ENCODE measurements around the gene SYF2.

The SYF2 gene

GRCh38 chr1:25255706-25256577, 23.6 kb upstream of the SYF2 start:
- ATAC-seq (ENCODE audit: low read depth) (no peak), DNase-seq (ENCODE audit: low spot score) (no peak)
- Histone ChIP-seq H3K27me3 (ENCODE audit: insufficient read depth, poor library complexity, severe bottlenecking) (no peaks in the 10 kb centered on the region), H3K9me3 (ENCODE audit: severe bottlenecking) (no peaks in the 10 kb centered on the region), H3K4me3 (ENCODE audit: severe bottlenecking) (no peak overlapping the region), H3K27ac (ENCODE audit: poor library complexity, severe bottlenecking) (no peak overlapping the region), H3K36me3 (ENCODE audit: low read depth) (no peaks in the 10 kb centered on the region), H3K4me1 (ENCODE audit: insufficient read depth, poor library complexity, severe bottlenecking) (no peaks in the 10 kb centered on the region)
- no peak for TF ChIP-seq CTCF (IDR thresholded peaks at IDR 0.05; ENCODE audit: poor library complexity, severe bottlenecking)

DNA sequence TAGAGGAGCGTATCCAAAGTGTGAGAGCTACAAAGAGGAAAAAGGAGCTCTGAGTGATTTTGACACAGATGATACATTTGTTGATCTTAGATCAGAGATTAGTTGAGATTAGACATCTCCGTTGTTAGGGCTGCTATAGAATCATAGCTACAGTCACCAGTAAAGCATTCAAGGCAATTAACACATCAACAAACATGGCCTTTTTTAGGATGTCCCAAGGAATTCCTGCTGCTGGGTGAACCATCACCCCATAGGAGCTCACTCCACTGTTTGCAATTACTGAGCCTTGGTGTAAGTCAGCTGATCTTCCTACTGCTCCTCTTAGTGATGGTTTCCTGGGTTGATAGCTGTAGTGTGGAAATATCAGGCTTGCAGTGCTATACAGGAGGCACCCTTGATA, 21.6 kb upstream of the SYF2 start:
- Histone ChIP-seq H3K4me1 (ENCODE audit: insufficient read depth, poor library complexity, severe bottlenecking) (no peaks in the 10 kb centered on the region), H3K36me3 (ENCODE audit: low read depth) (no peaks in the 10 kb centered on the region), H3K27me3 (ENCODE audit: insufficient read depth, poor library complexity, severe bottlenecking) (no peaks in the 10 kb centered on the region), H3K4me3 (ENCODE audit: severe bottlenecking) (no peak overlapping the region), H3K27ac (ENCODE audit: poor library complexity, severe bottlenecking) (no peak overlapping the region), H3K9me3 (ENCODE audit: severe bottlenecking) (no peaks in the 10 kb centered on the region)
- DNase-seq (ENCODE audit: low spot score) (no peak), ATAC-seq (ENCODE audit: low read depth) (peak; percentile 84)
- TF ChIP-seq CTCF (IDR thresholded peaks at IDR 0.05; ENCODE audit: poor library complexity, severe bottlenecking): no peak

GRCh38 chr1:25247829-25248754, 15.8 kb upstream of the SYF2 start:
- no peak for TF ChIP-seq CTCF (IDR thresholded peaks at IDR 0.05; ENCODE audit: poor library complexity, severe bottlenecking)
- ATAC-seq (ENCODE audit: low read depth) (no peak), DNase-seq (ENCODE audit: low spot score) (no peak)
- Histone ChIP-seq H3K27ac (ENCODE audit: poor library complexity, severe bottlenecking) (peak overlapping the region; percentile 84), H3K4me3 (ENCODE audit: severe bottlenecking) (peak overlapping the region; percentile 73), H3K36me3 (ENCODE audit: low read depth) (peaks cover 36% of the 10 kb centered on the region), H3K9me3 (ENCODE audit: severe bottlenecking) (no peaks in the 10 kb centered on the region), H3K4me1 (ENCODE audit: insufficient read depth, poor library complexity, severe bottlenecking) (peaks cover 9% of the 10 kb centered on the region), H3K27me3 (ENCODE audit: insufficient read depth, poor library complexity, severe bottlenecking) (no peaks in the 10 kb centered on the region)

- H3K4me3 ChIP-seq (ENCODE audit: severe bottlenecking): peak within 1 kb of the TSS; percentile 73
- DNase-seq (ENCODE audit: low spot score): peak; percentile 96
- H3K27ac ChIP-seq (ENCODE audit: poor library complexity, severe bottlenecking): peak within 1 kb of the TSS; percentile 84
- no peaks in the 10 kb centered on the region for H3K27me3 ChIP-seq (ENCODE audit: insufficient read depth, poor library complexity, severe bottlenecking)
- H3K9me3 ChIP-seq (ENCODE audit: severe bottlenecking): no peaks in the 10 kb centered on the region
- peak; percentile 38 for TF ChIP-seq CTCF (IDR thresholded peaks at IDR 0.05; ENCODE audit: poor library complexity, severe bottlenecking)
- peaks cover 9% of the 10 kb centered on the region for H3K4me1 ChIP-seq (ENCODE audit: insufficient read depth, poor library complexity, severe bottlenecking)
- peaks cover 45% of the 10 kb centered on the region for H3K36me3 ChIP-seq (ENCODE audit: low read depth)
- ATAC-seq (ENCODE audit: low read depth): peak; percentile 85
Measured at GRCh38 chr1:25247024-25247828, 14.9 kb upstream of the SYF2 start, which contains the start of gene RSRP1. Gene RSRP1 (minus strand): TSS chr1:25247454. CDS start chr1:25246963, 491 bp downstream.
